Subcutaneous abdominal adipose tissue (tissue), 5 donors: ENCODE results near the gene EFCAB9.

Source experiments
- H3K27ac ChIP-seq: one replicate; pipeline ENCODE4 v1.7.0; 2013; ENCODE audit warnings: low read depth, mild to moderate bottlenecking, inconsistent platforms, low read length, moderate library complexity
- H3K27me3 ChIP-seq, 5 donors: one replicate each; pipeline ENCODE4 v1.7.0; 2013; ENCODE audit warnings: low read length in 5 of 5, inconsistent platforms in 1 of 5; ENCODE audit not compliant: control insufficient read depth in 5 of 5, insufficient read depth in 4 of 5
- H3K36me3 ChIP-seq, 5 donors: one replicate each; pipeline ENCODE4 v1.7.0; 2013; ENCODE audit warnings: low read length in 5 of 5; ENCODE audit not compliant: control insufficient read depth in 5 of 5, insufficient read depth in 5 of 5
- H3K4me1 ChIP-seq, 5 donors: one replicate each; pipeline ENCODE4 v1.7.0; 2013; ENCODE audit warnings: low read length in 5 of 5, mild to moderate bottlenecking in 3 of 5, moderate library complexity in 1 of 5; ENCODE audit not compliant: control insufficient read depth in 5 of 5, insufficient read depth in 5 of 5
- H3K4me3 ChIP-seq, 5 donors: one replicate each; pipeline ENCODE4 v1.7.0; 2013; ENCODE audit warnings: low read length in 5 of 5, low read depth in 1 of 5
- H3K9ac ChIP-seq, 5 donors: one replicate each; pipeline ENCODE4 v1.7.0; 2013; ENCODE audit warnings: low read length in 5 of 5, mild to moderate bottlenecking in 4 of 5, moderate library complexity in 3 of 5
- H3K9me3 ChIP-seq, 5 donors: one replicate each; pipeline ENCODE4 v1.7.0; 2013; ENCODE audit warnings: low read length in 5 of 5; ENCODE audit not compliant: control insufficient read depth in 5 of 5
- donor health status: healthy.
- donor health status: healthy.
- donor health status: healthy.
- donor health status: healthy.
- donor health status: healthy.

Gene EFCAB9

GRCh38 chr5:172173564-172174153 lies 20.3 kb upstream of the EFCAB9 start:
- peak overlapping the region in 1 of 5 donors; percentile 34 for H3K9ac ChIP-seq
- H3K27me3 ChIP-seq: no peaks in the 10 kb centered on the region
- H3K4me3 ChIP-seq: no peak overlapping the region
- peaks cover 0 to 5% (median 0%) of the 10 kb centered on the region in 5 donors for H3K36me3 ChIP-seq
- H3K27ac ChIP-seq: peak overlapping the region; percentile 4
- no peaks in the 10 kb centered on the region for H3K9me3 ChIP-seq
- peaks cover 9 to 73% (median 37%) of the 10 kb centered on the region in 5 donors for H3K4me1 ChIP-seq

DNA sequence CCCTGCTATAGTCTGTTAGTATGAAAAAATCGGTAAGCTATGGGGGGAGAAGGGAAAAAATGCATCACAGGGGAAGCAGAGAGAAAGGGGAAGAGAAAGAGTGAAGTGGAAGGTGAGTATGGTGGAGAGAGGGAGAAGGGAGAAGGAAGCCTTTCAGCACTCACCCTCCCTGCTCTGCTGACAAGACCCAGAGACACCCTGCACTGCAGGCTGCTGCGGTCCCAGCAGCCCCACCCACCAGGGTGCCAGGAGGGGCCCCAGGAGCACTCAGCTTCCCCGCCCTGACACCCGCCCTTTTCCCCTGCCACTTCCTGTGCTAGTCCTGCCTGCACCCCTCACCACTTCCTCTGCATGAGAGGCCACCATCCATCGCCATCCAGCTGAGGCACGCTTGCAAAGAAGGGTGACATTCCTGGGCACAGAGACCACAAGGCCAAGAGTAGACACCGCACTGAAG lies 18.7 kb upstream of the EFCAB9 start:
- Histone ChIP-seq H3K36me3 (peaks cover 0 to 3% (median 0%) of the 10 kb centered on the region in 5 donors), H3K4me3 (peak overlapping the region in 3 of 5 donors; percentile 23 to 52 (median 36)), H3K27ac (peak overlapping the region; percentile 13), H3K9me3 (no peaks in the 10 kb centered on the region), H3K4me1 (peaks cover 14 to 76% (median 46%) of the 10 kb centered on the region in 5 donors), H3K27me3 (no peaks in the 10 kb centered on the region), H3K9ac (no peak overlapping the region)

- Histone ChIP-seq H3K4me1 (peaks cover 14 to 78% (median 46%) of the 10 kb centered on the region in 5 donors), H3K9me3 (no peaks in the 10 kb centered on the region), H3K4me3 (no peak overlapping the region), H3K27me3 (no peaks in the 10 kb centered on the region), H3K36me3 (peaks cover 0 to 3% (median 0%) of the 10 kb centered on the region in 5 donors), H3K9ac (no peak overlapping the region), H3K27ac (no peak overlapping the region)
Observed at GRCh38 chr5:172177176-172177575, 16.8 kb upstream of the EFCAB9 start.

- Histone ChIP-seq H3K9ac (peak overlapping the region in 1 of 5 donors; percentile 51), H3K27me3 (no peaks in the 10 kb centered on the region), H3K27ac (peak overlapping the region; percentile 69), H3K9me3 (no peaks in the 10 kb centered on the region), H3K36me3 (peaks cover 0 to 3% (median 0%) of the 10 kb centered on the region in 5 donors), H3K4me1 (peaks cover 14 to 68% (median 40%) of the 10 kb centered on the region in 5 donors), H3K4me3 (peak overlapping the region in 2 of 5 donors; percentile 2 to 39)
Observed at GRCh38 chr5:172178301-172178987, 15.5 kb upstream of the EFCAB9 start.

- Histone ChIP-seq H3K36me3 (peaks cover 0 to 3% (median 0%) of the 10 kb centered on the region in 5 donors), H3K9me3 (no peaks in the 10 kb centered on the region), H3K27ac (peak overlapping the region; percentile 69), H3K4me3 (peak overlapping the region in 4 of 5 donors; percentile 26 to 50 (median 38)), H3K27me3 (no peaks in the 10 kb centered on the region), H3K4me1 (peaks cover 14 to 68% (median 33%) of the 10 kb centered on the region in 5 donors), H3K9ac (peak overlapping the region in 2 of 5 donors; percentile 26 to 51)
Observed at GRCh38 chr5:172178991-172179989, 14.7 kb upstream of the EFCAB9 start.

DNA sequence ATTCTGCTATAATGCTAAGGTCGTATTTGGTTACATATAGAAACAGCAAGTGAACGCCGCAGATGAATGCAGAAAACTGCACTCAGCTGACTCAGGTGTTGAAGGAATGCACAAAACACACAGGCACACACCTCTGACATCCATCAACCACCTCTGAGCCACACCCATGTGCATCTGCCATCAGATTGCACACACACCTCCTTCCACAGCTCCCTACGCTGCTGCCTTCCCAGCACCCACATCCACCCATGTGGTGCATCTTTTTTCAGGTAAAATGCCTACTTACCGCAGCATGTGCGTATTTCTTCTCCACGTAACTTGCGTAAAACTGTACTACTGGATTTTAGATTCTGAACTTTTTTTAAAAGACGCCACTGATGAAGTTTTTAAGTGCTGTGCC lies 13.0 kb upstream of the EFCAB9 start:
- Histone ChIP-seq H3K9me3 (no peaks in the 10 kb centered on the region), H3K27me3 (no peaks in the 10 kb centered on the region), H3K4me1 (peaks cover 8 to 67% (median 21%) of the 10 kb centered on the region in 5 donors), H3K27ac (no peak overlapping the region), H3K36me3 (peaks cover 0 to 3% (median 0%) of the 10 kb centered on the region in 5 donors), H3K9ac (no peak overlapping the region), H3K4me3 (no peak overlapping the region)

GRCh38 chr5:172182291-172182690 lies 11.7 kb upstream of the EFCAB9 start:
- peaks cover 0 to 3% (median 0%) of the 10 kb centered on the region in 5 donors for H3K36me3 ChIP-seq
- no peaks in the 10 kb centered on the region for H3K9me3 ChIP-seq
- no peaks in the 10 kb centered on the region for H3K27me3 ChIP-seq
- no peak overlapping the region for H3K4me3 ChIP-seq
- H3K4me1 ChIP-seq: peaks cover 8 to 71% (median 32%) of the 10 kb centered on the region in 5 donors
- no peak overlapping the region for H3K27ac ChIP-seq
- H3K9ac ChIP-seq: no peak overlapping the region

DNA sequence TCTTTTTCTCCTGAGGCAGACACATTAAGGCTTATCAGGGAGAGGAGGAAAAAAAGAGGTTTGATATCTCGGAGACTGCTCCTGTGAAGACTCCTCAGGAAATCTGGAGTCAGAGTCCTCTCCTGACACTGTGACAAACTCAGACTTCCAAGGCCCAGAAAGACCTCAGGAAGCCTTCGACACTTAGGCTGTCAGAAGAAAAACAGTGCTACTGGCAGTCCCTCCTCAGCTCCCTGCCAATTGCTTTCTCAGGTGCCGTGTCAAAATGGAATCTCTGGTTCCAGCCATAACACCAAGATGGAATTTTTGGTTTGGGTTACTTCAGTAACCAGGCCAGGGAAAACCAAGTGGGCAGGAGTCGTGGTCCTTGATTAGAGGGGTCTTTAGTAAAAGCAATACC lies 10.1 kb upstream of the EFCAB9 start:
- H3K9ac ChIP-seq: peak overlapping the region in 2 of 5 donors; percentile 10 to 30
- H3K36me3 ChIP-seq: peaks cover 0 to 3% (median 0%) of the 10 kb centered on the region in 5 donors
- no peaks in the 10 kb centered on the region for H3K9me3 ChIP-seq
- H3K27me3 ChIP-seq: no peaks in the 10 kb centered on the region
- peaks cover 3 to 67% (median 28%) of the 10 kb centered on the region in 5 donors for H3K4me1 ChIP-seq
- H3K27ac ChIP-seq: peak overlapping the region; percentile 18
- no peak overlapping the region for H3K4me3 ChIP-seq

DNA sequence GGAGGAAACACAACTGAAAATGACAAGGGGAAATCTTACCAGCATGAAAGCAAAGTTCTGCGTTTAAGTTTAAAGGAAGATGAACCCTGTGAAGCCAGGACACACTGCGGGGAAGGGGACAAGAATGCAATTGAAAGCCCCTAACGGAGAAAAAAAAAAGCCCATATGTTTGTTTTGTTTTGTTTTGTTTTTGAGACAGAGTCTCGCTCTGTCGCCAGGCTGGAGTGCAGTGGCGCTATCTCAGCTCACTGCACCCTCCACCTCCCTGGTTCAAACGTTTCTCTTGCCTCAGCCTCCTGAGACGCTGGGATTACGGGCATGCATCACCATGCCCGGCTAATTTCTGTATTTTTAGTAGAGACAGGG lies 8.9 kb upstream of the EFCAB9 start:
- H3K27me3 ChIP-seq: no peaks in the 10 kb centered on the region
- no peaks in the 10 kb centered on the region for H3K9me3 ChIP-seq
- peak overlapping the region in 3 of 5 donors; percentile 13 to 54 (median 38) for H3K4me3 ChIP-seq
- peak overlapping the region in 1 of 5 donors; percentile 39 for H3K9ac ChIP-seq
- peaks cover 0 to 55% (median 17%) of the 10 kb centered on the region in 5 donors for H3K4me1 ChIP-seq
- H3K36me3 ChIP-seq: peaks cover 0 to 3% (median 0%) of the 10 kb centered on the region in 5 donors
- H3K27ac ChIP-seq: peak overlapping the region; percentile 97
